HG03039 (cell line): ENCODE results near the gene TRIO.

Experiments used
- ATAC-seq: cut with Tn5 transposase; IDR thresholded peaks from one replicate; pipeline ENCODE4 v1.9.1; 2021; ENCODE audit warnings: mild to moderate bottlenecking, moderate library complexity; ENCODE audit not compliant: unreplicated experiment

TRIO gene

DNA sequence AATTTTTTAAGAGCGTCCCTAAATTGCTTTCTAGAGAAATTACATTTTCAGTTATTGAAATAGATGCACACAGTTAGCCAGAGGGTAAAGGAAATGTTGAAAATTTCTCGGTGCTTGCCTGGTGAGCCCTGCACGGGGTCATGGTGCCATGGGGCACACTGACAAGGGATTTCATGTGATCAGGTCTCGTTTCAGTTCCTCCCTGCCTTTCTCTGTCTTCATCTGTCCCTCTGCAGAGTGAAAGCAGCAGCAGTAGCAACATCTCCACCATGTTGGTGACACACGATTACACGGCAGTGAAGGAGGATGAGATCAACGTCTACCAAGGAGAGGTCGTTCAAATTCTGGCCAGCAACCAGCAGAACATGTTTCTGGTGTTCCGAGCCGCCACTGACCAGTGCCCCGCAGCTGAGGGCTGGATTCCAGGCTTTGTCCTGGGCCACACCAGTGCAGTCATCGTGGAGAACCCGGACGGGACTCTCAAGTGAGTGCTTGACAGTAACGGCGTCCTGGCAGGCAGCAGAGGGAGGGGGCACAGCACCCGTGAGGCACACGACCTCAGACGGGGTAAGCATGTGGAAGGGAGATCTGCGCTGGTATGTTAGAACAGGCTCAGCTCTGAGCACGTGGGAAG is 349.3 kb downstream of the TRIO start:
- no peak for ATAC-seq

DNA sequence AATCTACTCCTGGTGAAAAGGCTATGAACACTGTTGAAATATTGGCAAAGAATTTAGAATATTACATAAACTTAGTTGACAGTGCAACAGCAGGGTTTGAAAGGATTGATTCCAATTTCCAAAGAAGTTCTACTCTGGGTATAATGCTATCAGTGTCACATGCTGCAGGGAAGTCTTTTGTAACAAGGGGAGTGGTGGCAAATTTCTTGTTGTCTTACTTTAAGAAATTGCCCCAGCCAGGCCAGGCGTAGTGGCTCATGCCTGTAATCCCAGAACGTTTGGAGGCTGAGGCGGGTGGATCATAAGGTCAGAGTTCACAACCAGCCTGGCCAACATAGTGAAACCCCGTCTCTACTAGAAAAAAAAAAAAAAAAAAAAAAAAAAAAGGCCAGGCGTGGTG is 352.2 kb downstream of the TRIO start:
- no peak for ATAC-seq

DNA sequence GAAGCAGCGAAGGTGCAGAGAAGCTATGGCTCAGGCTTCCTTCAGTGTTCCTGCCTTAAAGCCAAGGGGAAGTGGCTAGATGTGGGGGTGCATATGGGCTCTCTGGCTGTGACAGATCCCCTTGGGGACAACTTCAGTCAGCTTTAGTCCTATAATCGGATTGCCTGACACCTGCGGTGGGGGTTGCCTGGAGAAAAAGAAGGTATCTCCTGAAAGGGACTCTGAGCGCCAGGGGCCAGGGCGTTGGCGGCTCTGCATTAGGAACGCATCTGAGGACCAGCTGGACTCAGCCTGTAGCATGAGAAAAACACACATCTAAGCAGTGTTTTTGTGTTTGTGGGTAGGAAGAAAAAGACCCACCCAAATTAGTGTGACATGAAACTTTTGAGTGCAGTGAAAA is 354.2 kb downstream of the TRIO start:
- ATAC-seq, result no peak

DNA sequence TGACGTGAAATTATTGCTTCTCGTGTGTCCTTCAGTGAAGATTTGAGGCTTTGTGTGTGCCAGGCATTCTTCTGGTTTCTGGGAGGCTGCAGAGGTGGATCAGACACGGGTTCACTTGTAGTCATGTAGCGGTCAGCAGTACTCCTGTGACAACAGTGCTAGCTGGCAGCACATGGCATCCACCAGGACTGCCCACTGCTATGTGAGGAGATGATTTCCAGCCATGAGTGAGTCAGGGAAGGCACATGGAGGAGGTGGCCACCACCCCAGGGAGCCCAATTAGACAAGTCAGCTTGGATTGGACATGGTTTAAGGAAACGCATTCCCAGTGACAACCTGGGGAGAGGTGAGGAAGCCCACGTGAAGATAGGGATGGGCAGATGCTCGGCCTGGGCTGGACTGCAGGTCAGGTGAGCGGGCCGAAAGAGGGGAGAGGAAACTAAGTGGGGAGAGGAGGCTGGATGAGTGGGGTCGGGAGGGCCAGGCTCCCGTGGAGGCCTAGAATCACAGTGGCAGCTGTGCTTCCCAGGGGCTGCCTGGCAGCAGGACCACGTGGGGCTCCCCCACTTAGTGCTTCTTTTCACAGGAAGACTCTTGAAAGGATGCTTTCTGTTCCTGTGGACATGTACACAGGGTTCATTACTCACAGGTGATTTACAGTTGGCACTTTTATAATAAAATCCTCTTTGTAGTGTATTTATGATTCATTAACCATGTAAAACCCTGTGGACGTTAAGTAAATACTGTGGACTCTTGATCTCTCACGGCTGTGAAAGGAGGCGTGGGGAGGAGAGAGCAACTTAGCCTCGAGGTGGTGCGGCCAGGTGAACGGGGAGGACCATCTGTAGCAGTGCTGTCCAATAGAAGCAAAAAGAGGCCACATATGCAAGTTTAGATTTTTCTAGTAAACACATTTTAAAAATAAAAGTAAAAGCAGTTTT is 358.5 kb downstream of the TRIO start:
- no peak for ATAC-seq

DNA sequence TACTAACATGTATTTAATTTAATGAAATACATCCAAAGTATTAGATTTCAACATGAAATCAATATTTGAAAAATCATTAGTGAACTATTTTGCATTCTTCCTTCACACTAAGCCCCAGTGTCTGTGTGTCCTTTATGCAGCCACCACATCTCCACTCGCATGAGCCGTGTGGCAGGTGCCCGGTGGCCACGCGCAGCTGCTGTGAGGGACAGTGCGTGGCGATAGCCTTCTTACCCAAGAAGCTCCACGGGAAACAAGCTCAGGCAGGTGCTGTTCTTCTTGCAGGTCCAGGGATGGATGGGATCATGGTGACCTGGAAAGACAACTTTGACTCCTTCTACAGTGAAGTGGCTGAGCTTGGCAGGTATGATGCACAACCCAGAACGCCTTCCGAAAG is 359.1 kb downstream of the TRIO start:
- ATAC-seq, result no peak

DNA sequence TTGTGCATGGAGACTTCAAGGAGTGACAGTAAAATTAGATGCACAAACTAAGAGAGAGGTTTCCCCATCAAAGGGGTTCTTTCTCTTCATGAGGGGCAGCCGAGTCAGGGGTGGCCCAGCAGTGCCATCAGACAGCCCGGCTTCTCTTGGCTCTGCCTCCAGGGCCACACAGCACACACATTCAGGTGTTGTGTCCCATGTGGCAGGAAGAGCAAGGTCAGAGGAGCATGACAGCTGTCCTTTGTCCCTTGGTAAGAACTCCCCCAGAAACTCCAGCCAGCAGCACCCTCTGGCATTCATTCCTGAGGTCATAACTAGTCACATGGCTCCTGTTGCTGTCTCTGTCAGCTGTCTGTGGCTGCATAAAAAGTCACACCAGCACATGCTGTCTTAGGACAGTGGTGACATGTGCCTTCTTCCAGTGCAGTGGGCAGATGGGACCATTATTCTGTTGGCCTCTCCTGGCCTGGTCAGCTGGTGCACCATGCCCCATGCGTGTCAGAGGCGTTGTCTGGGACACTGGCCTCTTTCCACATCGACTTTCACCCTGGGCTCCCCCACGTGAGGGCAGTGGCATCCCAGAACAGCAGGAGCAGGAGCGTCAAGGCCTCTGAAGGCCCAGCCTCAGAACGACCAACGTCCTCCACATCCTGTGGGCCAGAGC is 360.0 kb downstream of the TRIO start:
- no peak for ATAC-seq

DNA sequence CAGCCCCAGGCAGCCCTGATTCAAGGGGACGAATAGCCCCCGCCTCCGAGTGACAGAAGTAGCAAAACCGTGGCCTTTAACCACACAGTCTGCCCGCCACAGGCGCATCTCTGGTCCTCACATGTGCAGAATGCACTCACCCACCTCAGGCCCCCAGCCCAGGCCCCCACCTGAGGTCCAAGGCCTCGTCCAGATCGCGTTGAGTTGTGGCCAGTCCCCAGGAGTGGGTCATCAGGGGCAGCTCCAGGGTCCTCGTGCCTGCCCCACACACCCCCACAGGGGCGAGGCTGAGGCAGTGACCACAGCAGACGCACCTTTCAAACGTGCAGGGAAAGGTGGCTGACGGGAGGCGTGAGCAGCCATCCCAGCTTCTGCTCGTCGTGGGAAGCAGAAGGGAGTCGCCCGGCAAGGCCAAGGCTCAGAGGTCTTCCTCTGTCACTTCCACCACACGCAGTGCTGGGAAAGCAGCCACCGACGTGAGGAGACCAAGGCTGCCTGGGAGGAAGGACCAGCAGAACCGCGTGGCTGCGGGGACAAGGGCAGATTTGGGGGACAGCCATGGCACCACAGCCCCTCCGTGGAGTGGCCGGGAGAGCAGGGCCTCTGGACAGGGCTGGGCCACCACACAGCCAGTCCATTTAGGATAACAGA is 360.7 kb downstream of the TRIO start:
- ATAC-seq, result no peak

DNA sequence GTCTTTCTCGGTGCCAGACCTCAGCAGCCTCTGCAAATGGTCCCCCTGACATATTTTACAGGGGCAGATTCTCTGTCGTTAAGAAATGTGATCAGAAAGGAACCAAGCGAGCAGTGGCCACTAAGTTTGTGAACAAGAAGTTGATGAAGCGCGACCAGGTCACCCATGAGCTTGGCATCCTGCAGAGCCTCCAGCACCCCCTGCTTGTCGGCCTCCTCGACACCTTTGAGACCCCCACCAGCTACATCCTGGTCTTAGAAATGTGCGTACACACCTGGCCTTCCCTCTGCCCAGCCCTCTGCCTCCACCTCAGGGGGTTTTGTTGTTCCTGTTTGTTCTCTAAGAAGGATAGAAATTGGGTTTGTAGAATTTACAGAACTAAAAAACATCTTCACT is 361.2 kb downstream of the TRIO start:
- no peak for ATAC-seq

DNA sequence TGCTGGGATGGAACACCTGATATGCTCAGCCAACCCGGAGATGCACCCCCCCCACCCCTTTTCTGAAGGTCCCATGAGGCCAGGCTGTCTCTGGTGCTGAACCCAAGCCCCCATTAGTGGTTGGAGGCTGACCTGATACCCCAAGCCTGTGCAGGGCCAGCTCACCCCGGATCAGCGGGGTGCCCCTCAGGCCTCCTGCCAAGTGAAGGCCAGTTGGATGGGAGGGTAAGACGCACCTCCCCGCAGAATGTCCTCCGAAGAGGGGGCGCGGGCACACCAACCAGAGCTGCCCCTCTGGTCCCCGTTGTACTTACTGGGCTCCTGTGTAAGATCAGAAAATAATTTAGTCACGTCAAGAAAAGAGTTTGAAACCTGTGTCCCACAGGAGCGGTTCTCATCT is 361.7 kb downstream of the TRIO start:
- no peak for ATAC-seq

DNA sequence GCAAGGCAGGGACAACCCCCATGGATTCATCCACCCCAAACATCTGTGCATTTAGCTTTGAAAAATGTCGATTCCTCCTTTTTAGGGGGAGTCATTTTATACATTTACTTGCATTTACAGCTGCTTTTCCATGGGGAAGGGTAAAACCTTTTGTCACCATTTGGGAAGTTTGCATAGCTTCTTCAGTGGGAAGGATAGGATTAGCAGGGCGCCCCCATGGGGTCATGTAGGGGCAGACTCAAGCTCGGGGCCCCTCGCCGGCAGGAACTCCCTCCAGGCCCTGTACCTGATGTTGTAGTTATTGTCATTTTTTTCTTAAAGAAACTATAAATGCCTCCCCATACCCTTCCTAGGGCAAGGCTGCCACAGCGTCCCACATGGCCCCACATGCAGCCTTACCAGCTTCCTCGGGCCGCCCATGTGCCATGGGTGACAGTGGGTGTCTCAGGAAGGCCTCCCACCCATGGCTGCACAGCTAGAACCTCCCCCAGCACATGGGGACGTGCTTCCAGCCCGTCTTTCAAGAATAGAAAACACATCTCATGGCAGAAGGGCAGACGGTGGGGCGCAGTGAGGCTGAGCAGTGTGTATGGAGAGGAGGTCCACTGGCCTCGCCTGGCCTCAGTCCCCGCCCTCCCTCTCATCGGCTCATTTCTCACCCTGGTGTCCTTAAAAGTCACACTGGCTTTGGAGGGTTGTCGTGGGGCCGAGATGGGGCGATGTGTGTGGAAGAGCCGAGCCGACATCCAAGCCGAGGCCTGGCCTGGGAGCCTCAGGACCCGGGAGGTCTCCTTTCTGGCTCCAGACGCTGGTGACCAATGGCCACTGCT is 362.4 kb downstream of the TRIO start:
- no peak for ATAC-seq

DNA sequence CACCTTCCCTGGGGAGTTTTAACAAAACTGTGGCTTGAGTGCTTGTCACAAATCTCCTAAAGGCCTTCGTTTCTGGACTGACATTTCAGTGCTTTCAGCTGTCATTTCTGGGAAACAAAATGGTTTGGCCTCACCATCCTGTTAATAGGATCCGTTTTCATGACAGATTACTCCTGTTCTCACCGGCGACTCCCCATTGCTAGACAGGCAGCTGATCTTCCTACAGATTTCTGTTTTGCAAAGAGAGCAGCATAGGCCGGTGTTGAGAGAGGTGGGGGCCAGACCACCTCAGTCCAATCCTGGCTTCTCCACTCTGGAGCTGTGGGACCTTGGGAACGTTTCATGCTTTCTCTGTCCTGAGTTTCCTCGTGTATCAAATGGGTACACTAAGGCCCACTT is 363.0 kb downstream of the TRIO start:
- no peak for ATAC-seq

DNA sequence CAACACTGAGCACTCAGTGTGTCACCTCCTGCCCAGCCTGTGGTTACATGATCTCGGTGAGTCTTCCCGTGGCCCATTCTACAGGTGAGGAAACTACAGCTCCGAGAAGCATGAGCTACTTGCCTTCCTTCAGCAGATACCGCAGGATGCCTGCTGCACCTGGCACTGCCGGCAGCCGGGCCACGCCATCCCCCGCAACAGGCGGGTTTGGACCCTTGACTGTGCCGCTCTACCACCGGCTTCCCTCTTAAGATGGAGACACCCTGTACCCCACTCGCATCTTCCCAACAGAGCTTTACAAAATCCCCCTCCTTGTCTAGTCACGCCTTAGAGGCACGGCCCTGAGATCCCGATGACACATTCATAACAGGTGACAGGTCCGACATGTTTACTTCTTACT is 363.5 kb downstream of the TRIO start:
- no peak for ATAC-seq

DNA sequence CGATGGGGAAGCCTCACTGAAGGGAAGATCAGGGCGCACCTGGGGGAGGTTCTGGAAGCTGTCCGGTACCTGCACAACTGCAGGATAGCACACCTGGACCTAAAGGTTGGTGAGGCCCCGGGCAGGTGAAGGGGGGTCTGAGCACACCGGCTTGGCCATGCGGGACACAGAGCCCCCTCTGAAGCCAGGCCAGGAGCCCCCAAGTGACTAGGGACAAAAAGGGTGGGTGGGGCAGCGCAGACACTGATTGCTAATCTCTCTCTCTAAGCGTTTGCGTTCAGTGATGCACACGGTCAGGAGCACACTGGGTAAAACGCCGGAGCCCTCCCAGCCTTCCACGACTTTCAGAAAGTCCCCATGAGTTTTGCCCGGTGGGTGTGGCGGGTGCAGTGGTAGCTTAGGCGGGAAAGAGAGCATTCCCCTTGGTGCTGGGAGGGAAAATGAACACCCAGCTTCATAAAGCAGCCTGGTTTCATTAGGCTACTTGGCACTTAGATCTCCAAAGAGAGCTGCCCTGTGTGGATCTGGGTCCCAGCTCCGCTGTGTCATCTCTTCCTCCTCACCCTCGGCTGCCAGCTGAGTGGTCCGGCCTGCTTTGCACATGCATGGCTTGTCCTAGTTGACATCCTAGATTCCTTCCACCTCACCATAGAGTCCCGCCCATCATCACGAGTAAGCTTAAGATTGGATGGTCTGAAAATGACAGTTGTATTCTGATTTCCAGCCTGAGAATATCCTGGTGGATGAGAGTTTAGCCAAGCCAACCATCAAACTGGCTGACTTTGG is 364.2 kb downstream of the TRIO start:
- no peak for ATAC-seq

DNA sequence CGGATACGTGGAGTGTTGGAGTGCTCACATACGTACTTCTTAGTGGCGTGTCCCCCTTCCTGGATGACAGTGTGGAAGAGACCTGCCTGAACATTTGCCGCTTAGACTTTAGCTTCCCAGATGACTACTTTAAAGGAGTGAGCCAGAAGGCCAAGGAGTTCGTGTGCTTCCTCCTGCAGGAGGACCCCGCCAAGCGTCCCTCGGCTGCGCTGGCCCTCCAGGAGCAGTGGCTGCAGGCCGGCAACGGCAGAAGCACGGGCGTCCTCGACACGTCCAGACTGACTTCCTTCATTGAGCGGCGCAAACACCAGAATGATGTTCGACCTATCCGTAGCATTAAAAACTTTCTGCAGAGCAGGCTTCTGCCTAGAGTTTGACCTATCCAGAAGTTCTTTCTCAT is 364.9 kb downstream of the TRIO start:
- no peak for ATAC-seq

DNA sequence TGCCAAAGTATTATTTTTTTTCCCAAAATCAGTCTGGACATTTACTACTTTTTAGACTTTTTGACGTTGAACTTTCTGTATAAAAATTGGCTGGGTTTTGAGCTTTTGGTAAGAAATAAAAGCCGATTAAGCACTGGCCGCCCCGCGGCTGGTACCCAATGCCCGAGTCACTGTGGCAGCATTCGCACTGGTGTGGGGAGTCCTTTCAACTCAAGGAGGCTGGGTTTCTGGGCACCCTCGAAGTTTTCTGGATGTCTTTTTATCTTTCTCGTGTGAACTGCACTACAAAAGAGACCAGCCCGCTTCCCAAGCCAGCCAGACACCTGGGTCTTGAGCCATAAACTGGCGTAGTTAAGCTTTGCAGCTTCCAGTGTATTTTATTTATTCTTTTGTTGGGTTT is 366.4 kb downstream of the TRIO start:
- ATAC-seq, result no peak

DNA sequence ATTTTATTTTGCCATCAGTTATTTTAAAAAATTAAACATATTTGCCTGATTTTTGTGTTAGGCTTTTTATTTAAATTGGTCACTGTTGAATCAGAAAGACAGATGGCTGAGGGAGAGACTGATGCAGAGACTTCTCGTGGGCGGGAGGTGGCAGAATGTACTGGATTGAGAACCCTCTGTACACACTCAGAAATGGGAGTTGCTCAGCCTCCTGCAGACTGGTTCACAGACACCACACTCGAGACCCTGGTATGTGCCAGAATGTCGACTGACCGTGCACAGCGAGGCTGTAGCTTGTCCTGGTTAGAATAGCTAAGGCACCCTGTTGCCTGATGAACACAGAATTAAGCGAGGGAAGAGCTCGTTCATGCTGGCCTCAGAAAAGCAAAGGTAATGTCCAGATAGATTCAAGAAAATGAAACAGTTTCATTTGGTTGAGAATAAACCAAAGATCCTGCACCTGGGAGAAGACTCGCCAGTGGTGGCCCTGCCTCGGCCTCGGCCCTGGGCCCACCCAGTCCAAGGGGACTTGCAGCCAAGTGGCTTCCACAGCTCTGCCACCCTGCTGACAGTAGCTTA is 367.1 kb downstream of the TRIO start:
- no peak for ATAC-seq

DNA sequence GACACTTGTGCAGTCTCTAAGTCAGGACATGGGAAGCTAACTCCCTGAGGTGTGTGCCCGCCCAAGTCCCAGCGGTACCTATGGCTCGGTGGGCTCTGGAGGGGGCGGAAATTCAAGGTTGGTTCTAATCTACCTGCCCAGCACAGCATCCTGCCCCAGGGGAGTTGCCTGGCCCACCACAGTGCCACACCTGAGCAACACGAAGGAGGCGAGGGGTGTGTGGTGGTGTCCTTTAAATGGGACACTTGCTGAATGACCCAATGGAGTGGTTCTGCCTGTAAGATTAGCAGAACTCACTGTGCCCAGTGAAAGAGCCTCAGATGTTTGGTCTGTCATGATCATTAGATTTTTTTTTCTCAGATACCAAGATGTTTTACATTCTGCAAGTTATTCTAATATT is 367.7 kb downstream of the TRIO start:
- no peak for ATAC-seq

DNA sequence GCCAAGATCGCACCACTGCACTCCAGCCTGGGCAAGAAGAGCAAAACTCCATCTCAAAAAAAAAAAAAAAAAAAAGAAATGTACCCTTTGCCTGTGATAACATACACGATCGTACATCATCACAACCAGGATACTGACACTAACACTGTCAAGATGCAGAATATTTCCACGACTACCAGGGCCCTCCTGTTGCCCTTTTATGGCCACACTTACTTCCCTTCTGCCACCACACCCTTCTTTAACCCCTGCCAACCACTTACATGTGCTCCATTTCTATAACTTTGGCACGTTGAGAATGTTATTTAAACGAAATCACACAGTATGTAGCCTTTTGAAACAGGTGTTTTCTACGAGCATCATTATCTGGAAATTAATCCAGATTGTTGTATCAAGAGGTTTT is 369.4 kb downstream of the TRIO start:
- no peak for ATAC-seq

DNA sequence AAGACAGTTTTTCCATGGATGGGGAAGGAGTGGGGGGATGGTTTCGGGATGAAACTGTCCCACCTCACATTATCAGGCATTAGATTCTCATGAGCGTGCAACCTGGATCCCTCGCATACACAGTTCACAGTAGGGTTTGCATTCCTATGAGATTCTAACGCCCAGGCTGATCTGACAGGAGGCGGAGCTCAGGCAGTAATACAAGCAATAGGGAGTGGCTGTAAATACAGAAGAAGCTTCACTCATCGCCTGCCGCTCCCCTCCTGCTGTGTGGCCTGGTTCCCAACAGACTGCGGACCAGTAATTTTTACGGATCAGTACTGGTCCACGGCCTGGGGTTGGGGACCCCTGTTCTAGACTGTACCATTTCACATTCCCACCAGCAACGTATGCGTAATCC is 370.1 kb downstream of the TRIO start:
- no peak for ATAC-seq
